Trophoblast cell (in vitro differentiated cells and primary cell): ENCODE data around the gene PAX3.
"Not testable (repeated sequence)": the region's sequence is repeated elsewhere in the genome, so short reads cannot be mapped to it uniquely, and the experiment has no call there.

Experiments used
- DNase-seq, 2 donors: peaks; one replicate each; pipeline ENCODE4 v3.0.0-alpha.2; 2016
- H2AFZ ChIP-seq: 2 replicates; pipeline ENCODE4 v1.6.1; 2013; ENCODE audit warnings: low read length, moderate library complexity, mild to moderate bottlenecking; ENCODE audit not compliant: insufficient read depth, poor library complexity
- H2AK5ac ChIP-seq: 2 replicates; pipeline ENCODE4 v1.6.1; 2013; ENCODE audit warnings: mild to moderate bottlenecking, low read length
- H2BK120ac ChIP-seq: 2 replicates; pipeline ENCODE4 v1.6.1; 2013; ENCODE audit warnings: low read length, mild to moderate bottlenecking, moderate library complexity; ENCODE audit not compliant: insufficient read depth, poor library complexity
- H2BK12ac ChIP-seq: 2 replicates; pipeline ENCODE4 v1.6.1; 2013; ENCODE audit warnings: mild to moderate bottlenecking, low read length, moderate library complexity
- H2BK5ac ChIP-seq: 2 replicates; pipeline ENCODE4 v1.6.1; 2013; ENCODE audit warnings: low read length, low read depth, moderate library complexity, mild to moderate bottlenecking; ENCODE audit not compliant: poor library complexity
- H3K14ac ChIP-seq: 2 replicates; pipeline ENCODE4 v1.6.1; 2013; ENCODE audit warnings: mild to moderate bottlenecking, low read length
- H3K18ac ChIP-seq: 2 replicates; pipeline ENCODE4 v1.6.1; 2013; ENCODE audit warnings: mild to moderate bottlenecking, low read length
- H3K23ac ChIP-seq: 2 replicates; pipeline ENCODE4 v1.6.1; 2013; ENCODE audit warnings: low read length
- H3K27ac ChIP-seq: 2 replicates; pipeline ENCODE4 v1.5.1; 2013; ENCODE audit warnings: low read depth, mild to moderate bottlenecking, inconsistent platforms, low read length, moderate library complexity
- H3K27me3 ChIP-seq: 2 replicates; pipeline ENCODE4 v1.6.1; 2013; ENCODE audit warnings: inconsistent platforms, mild to moderate bottlenecking, low read length, moderate library complexity; ENCODE audit not compliant: insufficient read depth
- H3K36me3 ChIP-seq, 2 experiments: 1 replicate in 1 of 2; 2 replicates in 1 of 2; pipeline ENCODE4 v1.6.1; 2013; ENCODE audit warnings: low read length in 2 of 2, mild to moderate bottlenecking in 2 of 2, moderate library complexity in 1 of 2; ENCODE audit not compliant: insufficient read depth in 2 of 2, control insufficient read depth in 1 of 2
- H3K4ac ChIP-seq: 2 replicates; pipeline ENCODE4 v1.6.1; 2013; ENCODE audit warnings: low read depth, mild to moderate bottlenecking, low read length, moderate library complexity
- H3K4me1 ChIP-seq, 2 experiments: 1 replicate in 1 of 2; 2 replicates in 1 of 2; pipeline ENCODE4 v1.6.1; 2013; ENCODE audit warnings: low read length in 2 of 2, mild to moderate bottlenecking in 2 of 2, moderate library complexity in 1 of 2; ENCODE audit not compliant: insufficient read depth in 2 of 2, control insufficient read depth in 1 of 2
- H3K4me2 ChIP-seq: 2 replicates; pipeline ENCODE4 v1.6.1; 2013; ENCODE audit warnings: inconsistent platforms, mild to moderate bottlenecking, low read length, moderate library complexity
- H3K4me3 ChIP-seq: 2 replicates; pipeline ENCODE4 v1.5.1; 2013; ENCODE audit warnings: mild to moderate bottlenecking, low read depth, low read length, inconsistent platforms
- H3K79me1 ChIP-seq: one replicate; pipeline ENCODE4 v1.6.1; 2013; ENCODE audit warnings: low read length
- H3K79me2 ChIP-seq: 2 replicates; pipeline ENCODE4 v1.6.1; 2013; ENCODE audit warnings: low read length, mild to moderate bottlenecking; ENCODE audit not compliant: control insufficient read depth, insufficient read depth, poor library complexity
- H3K9ac ChIP-seq: 2 replicates; pipeline ENCODE4 v1.6.1; 2013; ENCODE audit warnings: mild to moderate bottlenecking, low read length
- H3K9me3 ChIP-seq: 2 replicates; pipeline ENCODE4 v1.6.1; 2013; ENCODE audit warnings: low read depth, mild to moderate bottlenecking, control low read depth, inconsistent platforms, low read length; ENCODE audit not compliant: insufficient read depth
- H4K12ac ChIP-seq: 2 replicates; pipeline ENCODE4 v1.6.1; 2013; ENCODE audit warnings: low read depth, mild to moderate bottlenecking, low read length, moderate library complexity
- H4K8ac ChIP-seq: 2 replicates; pipeline ENCODE4 v1.6.1; 2013; ENCODE audit warnings: low read depth, mild to moderate bottlenecking, low read length, moderate library complexity
- H4K91ac ChIP-seq: one replicate; pipeline ENCODE4 v1.6.1; 2013; ENCODE audit warnings: low read depth, mild to moderate bottlenecking, low read length, moderate library complexity
- WGBS: extraction: QIAGEN DNeasy Blood & Tissue Kit; methylation state at CpG from one replicate; pipeline ENCODE4 v1.1.7; 2013; ENCODE audit warnings: missing lambda C conversion rate; ENCODE audit not compliant: insufficient read length, insufficient coverage; ENCODE audit errors: extremely low coverage; 5-methylcytosine and 5-hydroxymethylcytosine counted together

The PAX3 gene

DNA sequence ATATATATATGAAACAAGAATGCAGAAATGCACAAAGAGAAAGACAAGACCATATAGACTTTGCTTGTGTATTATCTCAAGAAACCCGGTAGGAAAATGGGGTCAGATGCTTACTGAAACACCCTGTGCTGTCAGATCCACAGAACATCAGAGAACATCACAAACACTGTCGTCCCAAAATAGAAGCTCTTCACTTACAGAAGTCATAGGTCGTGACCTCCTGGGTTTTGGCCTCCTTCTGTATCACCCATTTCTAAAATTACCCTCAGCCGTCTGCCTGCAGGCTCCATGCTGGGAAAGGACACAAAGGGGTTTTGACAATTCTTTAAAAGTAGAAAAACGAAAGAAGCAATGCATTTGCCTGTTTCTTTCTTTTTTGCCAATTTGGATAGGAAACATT, 137.9 kb downstream of the PAX3 start:
- Histone ChIP-seq H3K9ac (no peak overlapping the region), H3K79me2 (no peaks in the 10 kb centered on the region), H4K91ac (no peak overlapping the region), H3K18ac (no peak overlapping the region), H3K4me2 (no peak overlapping the region), H3K36me3 (no peaks in the 10 kb centered on the region), H3K9me3 (no peaks in the 10 kb centered on the region), H3K27ac (no peak overlapping the region), H3K27me3 (no peaks in the 10 kb centered on the region), H2BK12ac (no peak overlapping the region), H2AFZ (no peak overlapping the region), H2BK120ac (no peak overlapping the region), H3K4ac (no peak overlapping the region), H3K14ac (no peak overlapping the region), H3K79me1 (no peaks in the 10 kb centered on the region), H3K4me1 (no peaks in the 10 kb centered on the region), H3K23ac (no peak overlapping the region), H4K8ac (no peak overlapping the region), H3K4me3 (no peak overlapping the region), H2AK5ac (no peak overlapping the region), H4K12ac (no peak overlapping the region), H2BK5ac (no peak overlapping the region)
- DNase-seq = no peak
- no CpG with 5 or more reads among the region's 5 CpGs for WGBS

GRCh38 chr2:222160125-222160524, 138.7 kb downstream of the PAX3 start:
- no peak overlapping the region for H3K4me2 ChIP-seq
- H4K12ac ChIP-seq = no peak overlapping the region
- no peak overlapping the region for H2BK5ac ChIP-seq
- no peak overlapping the region for H3K9ac ChIP-seq
- H3K27ac ChIP-seq = no peak overlapping the region
- no peak overlapping the region for H3K18ac ChIP-seq
- no peak overlapping the region for H2AK5ac ChIP-seq
- H4K91ac ChIP-seq = no peak overlapping the region
- WGBS = no CpG with 5 or more reads among the region's 2 CpGs
- no peak overlapping the region for H2BK120ac ChIP-seq
- DNase-seq = no peak
- no peak overlapping the region for H4K8ac ChIP-seq
- H3K9me3 ChIP-seq = no peaks in the 10 kb centered on the region
- H3K14ac ChIP-seq = no peak overlapping the region
- H2AFZ ChIP-seq = no peak overlapping the region
- no peak overlapping the region for H2BK12ac ChIP-seq
- H3K4ac ChIP-seq = no peak overlapping the region
- H3K36me3 ChIP-seq = no peaks in the 10 kb centered on the region
- H3K79me1 ChIP-seq = no peaks in the 10 kb centered on the region
- H3K27me3 ChIP-seq = no peaks in the 10 kb centered on the region
- no peak overlapping the region for H3K23ac ChIP-seq
- H3K4me1 ChIP-seq = no peaks in the 10 kb centered on the region
- H3K4me3 ChIP-seq = no peak overlapping the region
- H3K79me2 ChIP-seq = no peaks in the 10 kb centered on the region

- no peak overlapping the region for H3K9ac ChIP-seq
- H3K79me1 ChIP-seq = no peaks in the 10 kb centered on the region
Measured at GRCh38 chr2:222159221-222159620, 139.6 kb downstream of the PAX3 start.

DNA sequence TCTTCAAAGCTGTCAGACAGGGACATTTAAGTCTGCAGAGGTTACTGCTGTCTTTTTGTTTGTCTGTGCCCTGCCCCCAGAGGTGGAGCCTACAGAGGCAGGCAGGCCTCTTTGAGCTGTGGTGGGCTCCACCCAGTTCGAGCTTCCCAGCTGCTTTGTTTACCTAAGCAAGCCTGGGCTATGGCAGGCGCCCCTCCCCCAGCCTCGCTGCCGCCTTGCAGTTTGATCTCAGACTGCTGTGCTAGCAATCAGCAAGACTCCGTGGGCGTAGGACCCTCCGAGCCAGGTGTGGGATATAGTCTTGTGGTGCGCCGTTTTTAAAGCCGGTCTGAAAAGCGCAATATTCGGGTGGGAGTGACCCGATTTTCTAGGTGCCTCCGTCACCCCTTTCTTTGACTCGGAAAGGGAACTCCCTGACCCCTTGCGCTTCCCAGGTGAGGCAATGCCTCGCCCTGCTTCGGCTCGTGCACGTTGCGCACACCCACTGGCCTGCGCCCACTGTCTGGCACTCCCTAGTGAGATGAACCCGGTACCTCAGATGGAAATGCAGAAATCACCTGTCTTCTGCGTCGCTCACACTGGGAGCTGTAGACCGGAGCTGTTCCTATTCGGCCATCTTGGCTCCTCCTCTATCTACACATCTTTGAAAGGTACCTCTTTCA, 143.7 kb downstream of the PAX3 start:
- not testable (repeated sequence) for H3K4me2 ChIP-seq, H2BK5ac ChIP-seq, H3K4ac ChIP-seq, H3K27ac ChIP-seq, H3K36me3 ChIP-seq, H3K79me1 ChIP-seq, H3K79me2 ChIP-seq, H3K4me1 ChIP-seq, H4K12ac ChIP-seq, H2BK12ac ChIP-seq, DNase-seq, H3K23ac ChIP-seq, H4K91ac ChIP-seq, H3K4me3 ChIP-seq, H2AFZ ChIP-seq, H2AK5ac ChIP-seq, H2BK120ac ChIP-seq, H3K9ac ChIP-seq, H3K14ac ChIP-seq, H3K9me3 ChIP-seq, H3K18ac ChIP-seq, H4K8ac ChIP-seq, H3K27me3 ChIP-seq
- WGBS = no CpG with 5 or more reads among the region's 27 CpGs

More at GRCh38 chr2:222159221-222159620, 139.6 kb downstream of the PAX3 start:
- no peak for DNase-seq
- no peaks in the 10 kb centered on the region for H3K9me3 ChIP-seq
- no peak overlapping the region for H2BK5ac ChIP-seq
- no peak overlapping the region for H4K8ac ChIP-seq
- no peak overlapping the region for H3K4me2 ChIP-seq
- no CpG with 5 or more reads among the region's 4 CpGs for WGBS
- H3K4me1 ChIP-seq = no peaks in the 10 kb centered on the region
- H3K27me3 ChIP-seq = no peaks in the 10 kb centered on the region
- no peaks in the 10 kb centered on the region for H3K79me2 ChIP-seq
- no peak overlapping the region for H4K91ac ChIP-seq
- no peak overlapping the region for H2AFZ ChIP-seq
- no peak overlapping the region for H3K4ac ChIP-seq
- H3K14ac ChIP-seq = no peak overlapping the region
- no peak overlapping the region for H3K27ac ChIP-seq
- H3K23ac ChIP-seq = no peak overlapping the region
- H4K12ac ChIP-seq = no peak overlapping the region
- H3K4me3 ChIP-seq = no peak overlapping the region
- H2AK5ac ChIP-seq = no peak overlapping the region
- H2BK12ac ChIP-seq = no peak overlapping the region
- no peak overlapping the region for H2BK120ac ChIP-seq
- H3K18ac ChIP-seq = no peak overlapping the region
- H3K36me3 ChIP-seq = no peaks in the 10 kb centered on the region
